GM12878 (cell line): Measurements from ENCODE around the gene NPB. TPM values are rescaled to one million over a fixed set of nuclear protein-coding genes. Genes with fewer than 3 reads are reported as not detected.

Source experiments
- polyA plus RNA-seq, 11 experiments: library from polyadenylated mRNA; depleted of rRNA in 4 of 11; unstranded in 6 of 11; stranded (reverse) in 5 of 11; fragments of >200 nt; fragmentation: Nextera tagmentation in 4 of 11; fragmentation: Illumina TruSeq in 1 of 11; extraction: Ambion mirVana in 4 of 11; extraction: Trizol in 1 of 11; gene quantifications; 1 replicate in 1 of 11; 2 replicates in 10 of 11; pipeline versions ENCODE4 v1.2.1 to v1.2.3, GENCODE V29; 2011 to 2016; ENCODE audit warnings: inconsistent platforms in 2 of 11, missing spikeins in 2 of 11, low read depth in 1 of 11
- total RNA-seq, 4 experiments: library from RNA; depleted of rRNA in 3 of 4; stranded (reverse); fragments of >200 nt in 3 of 4; fragmentation: Illumina TruSeq in 1 of 4; extraction: Trizol in 1 of 4; gene quantifications; 2 replicates each; pipeline versions ENCODE4 v1.2.1 to v1.2.3, GENCODE V29; 2013 to 2021
- TF ChIP-seq, protein P1 (sequence below): fragments of 450-650 bp; IDR thresholded peaks from 2 replicates; pipeline ENCODE4 v1.6.1; 2016; ENCODE audit warnings: mild to moderate bottlenecking
- TF ChIP-seq, protein P2 (sequence below): IDR thresholded peaks from 2 replicates; pipeline ENCODE4 v1.6.1; 2012; ENCODE audit warnings: mild to moderate bottlenecking, low read depth, low read length
- TF ChIP-seq, protein P3 (sequence below): fragments of 450-650 bp; IDR thresholded peaks from 2 replicates; pipeline ENCODE4 v1.6.1; 2017; ENCODE audit warnings: low read depth, mild to moderate bottlenecking, moderate library complexity

Gene NPB
- total and polyA plus RNA-seq, 10 of the 15 experiments (the other 5 are each of a cell fraction or from before 2014, with no cell fraction given) = 0.03 to 0.40 (median 0.15) TPM; not detected in 2

- TF ChIP-seq, protein P1, sequence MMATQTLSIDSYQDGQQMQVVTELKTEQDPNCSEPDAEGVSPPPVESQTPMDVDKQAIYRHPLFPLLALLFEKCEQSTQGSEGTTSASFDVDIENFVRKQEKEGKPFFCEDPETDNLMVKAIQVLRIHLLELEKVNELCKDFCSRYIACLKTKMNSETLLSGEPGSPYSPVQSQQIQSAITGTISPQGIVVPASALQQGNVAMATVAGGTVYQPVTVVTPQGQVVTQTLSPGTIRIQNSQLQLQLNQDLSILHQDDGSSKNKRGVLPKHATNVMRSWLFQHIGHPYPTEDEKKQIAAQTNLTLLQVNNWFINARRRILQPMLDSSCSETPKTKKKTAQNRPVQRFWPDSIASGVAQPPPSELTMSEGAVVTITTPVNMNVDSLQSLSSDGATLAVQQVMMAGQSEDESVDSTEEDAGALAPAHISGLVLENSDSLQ = peak; percentile 49
- TF ChIP-seq, protein P2, sequence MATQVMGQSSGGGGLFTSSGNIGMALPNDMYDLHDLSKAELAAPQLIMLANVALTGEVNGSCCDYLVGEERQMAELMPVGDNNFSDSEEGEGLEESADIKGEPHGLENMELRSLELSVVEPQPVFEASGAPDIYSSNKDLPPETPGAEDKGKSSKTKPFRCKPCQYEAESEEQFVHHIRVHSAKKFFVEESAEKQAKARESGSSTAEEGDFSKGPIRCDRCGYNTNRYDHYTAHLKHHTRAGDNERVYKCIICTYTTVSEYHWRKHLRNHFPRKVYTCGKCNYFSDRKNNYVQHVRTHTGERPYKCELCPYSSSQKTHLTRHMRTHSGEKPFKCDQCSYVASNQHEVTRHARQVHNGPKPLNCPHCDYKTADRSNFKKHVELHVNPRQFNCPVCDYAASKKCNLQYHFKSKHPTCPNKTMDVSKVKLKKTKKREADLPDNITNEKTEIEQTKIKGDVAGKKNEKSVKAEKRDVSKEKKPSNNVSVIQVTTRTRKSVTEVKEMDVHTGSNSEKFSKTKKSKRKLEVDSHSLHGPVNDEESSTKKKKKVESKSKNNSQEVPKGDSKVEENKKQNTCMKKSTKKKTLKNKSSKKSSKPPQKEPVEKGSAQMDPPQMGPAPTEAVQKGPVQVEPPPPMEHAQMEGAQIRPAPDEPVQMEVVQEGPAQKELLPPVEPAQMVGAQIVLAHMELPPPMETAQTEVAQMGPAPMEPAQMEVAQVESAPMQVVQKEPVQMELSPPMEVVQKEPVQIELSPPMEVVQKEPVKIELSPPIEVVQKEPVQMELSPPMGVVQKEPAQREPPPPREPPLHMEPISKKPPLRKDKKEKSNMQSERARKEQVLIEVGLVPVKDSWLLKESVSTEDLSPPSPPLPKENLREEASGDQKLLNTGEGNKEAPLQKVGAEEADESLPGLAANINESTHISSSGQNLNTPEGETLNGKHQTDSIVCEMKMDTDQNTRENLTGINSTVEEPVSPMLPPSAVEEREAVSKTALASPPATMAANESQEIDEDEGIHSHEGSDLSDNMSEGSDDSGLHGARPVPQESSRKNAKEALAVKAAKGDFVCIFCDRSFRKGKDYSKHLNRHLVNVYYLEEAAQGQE = peak; percentile 73; the same call in 1 of the 2 replicates
- TF ChIP-seq, protein P3, sequence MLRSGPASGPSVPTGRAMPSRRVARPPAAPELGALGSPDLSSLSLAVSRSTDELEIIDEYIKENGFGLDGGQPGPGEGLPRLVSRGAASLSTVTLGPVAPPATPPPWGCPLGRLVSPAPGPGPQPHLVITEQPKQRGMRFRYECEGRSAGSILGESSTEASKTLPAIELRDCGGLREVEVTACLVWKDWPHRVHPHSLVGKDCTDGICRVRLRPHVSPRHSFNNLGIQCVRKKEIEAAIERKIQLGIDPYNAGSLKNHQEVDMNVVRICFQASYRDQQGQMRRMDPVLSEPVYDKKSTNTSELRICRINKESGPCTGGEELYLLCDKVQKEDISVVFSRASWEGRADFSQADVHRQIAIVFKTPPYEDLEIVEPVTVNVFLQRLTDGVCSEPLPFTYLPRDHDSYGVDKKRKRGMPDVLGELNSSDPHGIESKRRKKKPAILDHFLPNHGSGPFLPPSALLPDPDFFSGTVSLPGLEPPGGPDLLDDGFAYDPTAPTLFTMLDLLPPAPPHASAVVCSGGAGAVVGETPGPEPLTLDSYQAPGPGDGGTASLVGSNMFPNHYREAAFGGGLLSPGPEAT = peak; percentile 40; the same call in 1 of the 2 replicates
Observed at GRCh38 chr17:81930142-81931125, 28.4 kb downstream of the NPB start (continued).
